ENCODE results near the gene CDC42BPG.

DNA sequence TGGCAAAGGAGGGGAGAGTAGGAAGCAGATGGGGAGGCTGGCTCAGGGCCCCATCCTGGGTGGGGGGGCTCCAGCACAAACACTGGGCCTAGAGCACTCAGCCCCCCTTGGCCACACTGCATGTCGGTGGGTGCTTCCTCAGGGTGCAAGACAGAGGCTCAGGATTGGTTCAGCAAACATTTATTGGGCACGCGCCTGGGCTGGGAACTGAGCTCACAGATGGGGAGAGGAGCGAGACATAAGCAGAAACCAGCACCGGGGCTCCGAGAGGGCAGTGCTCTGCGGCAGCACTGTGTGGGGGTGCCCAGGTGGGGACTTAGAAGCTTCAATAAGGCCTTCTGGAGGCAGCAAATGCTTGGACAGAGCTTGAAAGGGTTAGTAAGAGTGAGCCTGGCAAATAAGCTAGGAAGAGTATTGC, 46.1 kb upstream of the CDC42BPG start:
- TF ChIP-seq, protein P1, sequence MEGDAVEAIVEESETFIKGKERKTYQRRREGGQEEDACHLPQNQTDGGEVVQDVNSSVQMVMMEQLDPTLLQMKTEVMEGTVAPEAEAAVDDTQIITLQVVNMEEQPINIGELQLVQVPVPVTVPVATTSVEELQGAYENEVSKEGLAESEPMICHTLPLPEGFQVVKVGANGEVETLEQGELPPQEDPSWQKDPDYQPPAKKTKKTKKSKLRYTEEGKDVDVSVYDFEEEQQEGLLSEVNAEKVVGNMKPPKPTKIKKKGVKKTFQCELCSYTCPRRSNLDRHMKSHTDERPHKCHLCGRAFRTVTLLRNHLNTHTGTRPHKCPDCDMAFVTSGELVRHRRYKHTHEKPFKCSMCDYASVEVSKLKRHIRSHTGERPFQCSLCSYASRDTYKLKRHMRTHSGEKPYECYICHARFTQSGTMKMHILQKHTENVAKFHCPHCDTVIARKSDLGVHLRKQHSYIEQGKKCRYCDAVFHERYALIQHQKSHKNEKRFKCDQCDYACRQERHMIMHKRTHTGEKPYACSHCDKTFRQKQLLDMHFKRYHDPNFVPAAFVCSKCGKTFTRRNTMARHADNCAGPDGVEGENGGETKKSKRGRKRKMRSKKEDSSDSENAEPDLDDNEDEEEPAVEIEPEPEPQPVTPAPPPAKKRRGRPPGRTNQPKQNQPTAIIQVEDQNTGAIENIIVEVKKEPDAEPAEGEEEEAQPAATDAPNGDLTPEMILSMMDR (IDR thresholded peaks at IDR 0.05; ENCODE audit: low read length), result no peak
- TF ChIP-seq EZH2 (IDR thresholded peaks at IDR 0.05; ENCODE audit: borderline replicate concordance, low read length), result no peak
